ENCODE results near the gene SULT4A1.

DNA sequence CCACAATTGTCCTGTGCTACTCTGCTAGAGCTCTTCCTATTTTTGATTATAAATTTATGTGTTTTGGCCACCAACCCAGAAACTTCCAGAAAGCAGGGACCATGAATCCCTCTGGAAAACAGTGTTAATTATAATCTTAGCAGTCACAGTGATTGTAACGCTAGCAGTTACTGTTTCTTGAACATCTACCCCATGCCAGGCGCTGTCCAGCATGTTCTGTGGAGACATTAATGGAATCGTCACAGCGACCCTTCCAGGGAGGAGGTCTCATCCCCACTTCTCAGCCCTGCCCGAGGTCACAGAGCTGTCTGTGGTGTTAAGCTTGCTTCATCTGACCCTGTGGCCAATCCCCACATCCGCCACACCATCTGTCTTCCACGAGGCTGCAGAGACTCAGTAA, 43.4 kb upstream of the SULT4A1 start:
- no peak for TF ChIP-seq CTCF (IDR thresholded peaks at IDR 0.05; ENCODE audit: insufficient read depth, low read depth, low read length)
- no peak for TF ChIP-seq EZH2 (IDR thresholded peaks at IDR 0.05; ENCODE audit: insufficient read depth, low read length)
